AG10803 (cell line): ENCODE measurements around the gene LPGAT1.

ENCODE experiments used
- DNase-seq: peaks from one replicate; pipeline ENCODE4 v3.0.0; 2010; ENCODE audit warnings: low read depth
- H3K4me3 ChIP-seq: 2 replicates; pipeline ENCODE4 v1.5.1; 2011; ENCODE audit warnings: mild to moderate bottlenecking, low read length, control low read depth
- CTCF ChIP-seq: conservative IDR thresholded peaks from 2 replicates; pipeline ENCODE4 v1.5.1; 2011; ENCODE audit warnings: mild to moderate bottlenecking, low read length, control low read depth, inconsistent platforms

LPGAT1 gene

GRCh38 chr1:211813590-211813989, 17.0 kb downstream of the LPGAT1 start:
- H3K4me3 ChIP-seq, result no peak overlapping the region
- TF ChIP-seq CTCF, result no peak
- DNase-seq, result peak; percentile 57

GRCh38 chr1:211812584-211812983, 18.0 kb downstream of the LPGAT1 start:
- no peak for DNase-seq
- no peak for TF ChIP-seq CTCF
- H3K4me3 ChIP-seq, result no peak overlapping the region

- DNase-seq, result no peak
Observed at GRCh38 chr1:211811848-211812247, 18.7 kb downstream of the LPGAT1 start.

GRCh38 chr1:211811126-211811525, 19.4 kb downstream of the LPGAT1 start:
- no peak for TF ChIP-seq CTCF

More at GRCh38 chr1:211811848-211812247, 18.7 kb downstream of the LPGAT1 start:
- H3K4me3 ChIP-seq, result no peak overlapping the region
- no peak for TF ChIP-seq CTCF

GRCh38 chr1:211808475-211808874, 22.1 kb downstream of the LPGAT1 start:
- no peak for TF ChIP-seq CTCF
- DNase-seq, result no peak
- no peak overlapping the region for H3K4me3 ChIP-seq

More at GRCh38 chr1:211811126-211811525, 19.4 kb downstream of the LPGAT1 start:
- H3K4me3 ChIP-seq, result no peak overlapping the region
- DNase-seq, result no peak

- H3K4me3 ChIP-seq, result no peak overlapping the region
- no peak for DNase-seq
- no peak for TF ChIP-seq CTCF
Observed at GRCh38 chr1:211804915-211805314, 25.6 kb downstream of the LPGAT1 start.

GRCh38 chr1:211800925-211801607, 29.5 kb downstream of the LPGAT1 start:
- no peak for TF ChIP-seq CTCF
- DNase-seq, result no peak
- no peak overlapping the region for H3K4me3 ChIP-seq
